Measurements from ENCODE around the gene NARF.

DNA sequence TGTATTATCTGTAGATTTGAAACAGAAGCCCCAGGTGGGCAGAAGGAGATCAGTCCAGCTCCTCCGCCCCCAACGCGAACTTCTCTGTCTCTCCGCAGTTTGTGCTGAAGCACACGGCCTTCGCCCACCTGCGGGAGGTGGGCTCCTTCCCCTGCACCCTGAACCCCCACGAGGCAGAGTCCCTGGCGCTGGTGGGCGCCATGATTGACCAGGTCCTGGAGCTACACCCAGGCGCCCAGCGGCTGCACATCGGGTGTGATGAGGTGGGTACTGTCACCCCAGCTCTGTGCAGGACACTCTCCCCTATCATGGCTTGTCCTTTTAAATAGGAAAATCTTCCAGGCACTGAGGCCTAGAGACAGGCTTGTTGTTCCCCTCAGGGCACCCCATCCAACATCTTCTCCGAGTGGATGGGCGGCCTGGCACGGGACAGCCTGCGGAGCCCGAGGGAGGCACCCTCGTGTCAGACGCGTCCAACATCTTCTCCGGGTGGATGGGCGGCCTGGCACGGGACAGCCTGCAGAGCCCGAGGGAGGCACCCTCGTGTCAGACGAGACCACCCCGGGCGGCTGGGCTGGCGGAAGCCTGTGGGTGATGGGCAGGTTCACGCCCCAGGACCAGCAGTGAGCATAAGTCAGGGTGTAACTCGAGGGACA lies 24.9 kb upstream of the NARF start:
- TF ChIP-seq CTCF (optimal IDR thresholded peaks at IDR 0.05 in 1 of 3, IDR thresholded peaks at IDR 0.05 in 1 of 3, conservative IDR thresholded peaks at IDR 0.05 in 1 of 3; ENCODE audit: extremely low read depth in 1 of 3, insufficient read depth in 2 of 3, low read length in 3 of 3): no peak
- TF ChIP-seq EZH2 (IDR thresholded peaks at IDR 0.05; ENCODE audit: low read length): no peak

Data from keratinocyte (primary cell).